GM18870 (cell line): ENCODE data around the gene MRPS15.

Experiments
- ATAC-seq: cut with Tn5 transposase; IDR thresholded peaks from one replicate; pipeline ENCODE4 v1.9.1; 2021; ENCODE audit warnings: moderate library complexity; ENCODE audit not compliant: unreplicated experiment

MRPS15 gene

GRCh38 chr1:36421649-36422048 lies 42.5 kb downstream of the MRPS15 start:
- no peak for ATAC-seq

GRCh38 chr1:36420836-36421317 lies 43.3 kb downstream of the MRPS15 start:
- no peak for ATAC-seq

GRCh38 chr1:36420409-36420808 lies 43.8 kb downstream of the MRPS15 start:
- ATAC-seq, result no peak

- no peak for ATAC-seq
Observed at GRCh38 chr1:36419569-36419968, 44.6 kb downstream of the MRPS15 start.

- ATAC-seq, result no peak
Observed at GRCh38 chr1:36419140-36419539, 45.0 kb downstream of the MRPS15 start.

GRCh38 chr1:36417931-36418330 lies 46.3 kb downstream of the MRPS15 start:
- ATAC-seq, result no peak

- ATAC-seq, result no peak
Observed at GRCh38 chr1:36415661-36416326, 48.4 kb downstream of the MRPS15 start.

- no peak for ATAC-seq
Observed at GRCh38 chr1:36414384-36414783, 49.8 kb downstream of the MRPS15 start.

- no peak for ATAC-seq
Observed at GRCh38 chr1:36411674-36412648, 52.2 kb downstream of the MRPS15 start.

- ATAC-seq, result no peak
Observed at GRCh38 chr1:36408479-36408878, 55.7 kb downstream of the MRPS15 start.

- ATAC-seq, result no peak
Observed at GRCh38 chr1:36406440-36406839, 57.7 kb downstream of the MRPS15 start.
